GM21526 (cell line): ENCODE results near the gene EEIG1.

Experiments
- ATAC-seq: cut with Tn5 transposase; IDR thresholded peaks from one replicate; pipeline ENCODE4 v1.9.1; 2021; ENCODE audit warnings: moderate library complexity; ENCODE audit not compliant: unreplicated experiment, low FRiP score

EEIG1 gene

DNA sequence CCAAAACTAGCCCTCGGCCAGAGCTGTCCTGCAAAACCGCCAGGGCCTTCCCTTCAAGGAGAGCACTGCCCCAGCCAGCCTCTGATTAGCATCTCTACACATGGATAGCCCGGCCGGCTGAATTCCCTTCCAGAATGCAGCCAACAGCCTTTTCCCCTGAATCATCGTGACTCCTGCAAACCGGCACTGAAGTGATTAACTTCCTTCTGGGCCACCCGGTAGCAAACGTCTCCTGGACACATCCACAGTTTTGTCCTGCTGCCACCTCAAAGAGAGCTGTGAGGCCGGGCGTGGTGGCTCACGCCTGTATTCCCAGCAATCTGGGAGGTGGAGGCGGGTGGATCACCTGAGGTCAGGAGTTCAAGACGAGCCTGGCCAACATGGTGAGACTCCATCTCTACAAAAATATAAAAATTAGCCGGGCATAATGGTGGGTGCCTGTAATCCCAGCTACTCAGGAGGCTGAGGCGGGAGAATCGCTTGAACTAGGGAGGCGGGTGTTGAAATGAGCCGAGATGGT, 21.1 kb upstream of the EEIG1 start:
- no peak for ATAC-seq

GRCh38 chr9:128001151-128001778, 20.5 kb upstream of the EEIG1 start:
- ATAC-seq, result no peak

DNA sequence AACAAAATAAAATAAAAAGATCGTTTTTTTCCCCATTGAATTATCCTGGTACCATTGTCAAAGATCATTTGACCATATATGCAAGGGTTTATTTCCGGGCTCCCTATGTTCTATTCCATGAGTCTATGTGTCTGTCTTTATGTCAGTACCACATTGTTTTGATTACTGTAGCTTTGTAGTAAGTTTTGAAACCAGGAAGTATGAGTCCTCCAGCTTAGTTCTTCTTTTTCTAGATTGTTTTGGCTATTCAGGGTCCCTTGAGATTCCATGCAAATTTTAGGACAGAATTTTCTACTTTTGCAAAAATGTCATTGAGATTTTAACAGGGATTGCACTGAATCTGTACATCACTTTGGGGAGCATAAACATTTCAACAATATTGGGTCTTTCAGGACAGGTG, 18.7 kb upstream of the EEIG1 start:
- ATAC-seq, result no peak

DNA sequence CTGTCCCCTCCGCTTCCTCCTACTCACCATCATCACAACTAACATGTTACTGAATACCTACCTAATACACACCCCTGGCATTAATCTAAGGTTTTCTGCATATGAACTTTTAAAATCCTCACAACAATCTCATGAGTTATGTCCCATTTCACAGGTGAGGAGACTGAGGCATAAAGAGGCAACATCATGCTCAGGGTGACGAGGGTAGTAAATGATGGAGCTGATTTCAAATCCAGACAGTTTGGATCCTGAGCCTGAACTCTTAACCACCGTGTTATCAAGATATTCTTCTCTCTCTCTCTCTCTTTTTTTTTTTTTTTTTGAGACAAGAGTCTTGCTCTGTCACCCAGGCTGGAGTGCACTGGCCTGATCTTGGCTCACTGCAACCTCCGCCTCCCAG, 12.9 kb upstream of the EEIG1 start:
- no peak for ATAC-seq

- ATAC-seq, result no peak
These were observed 11.0 kb upstream of the EEIG1 start for GRCh38 chr9:127991757-127992274.

DNA sequence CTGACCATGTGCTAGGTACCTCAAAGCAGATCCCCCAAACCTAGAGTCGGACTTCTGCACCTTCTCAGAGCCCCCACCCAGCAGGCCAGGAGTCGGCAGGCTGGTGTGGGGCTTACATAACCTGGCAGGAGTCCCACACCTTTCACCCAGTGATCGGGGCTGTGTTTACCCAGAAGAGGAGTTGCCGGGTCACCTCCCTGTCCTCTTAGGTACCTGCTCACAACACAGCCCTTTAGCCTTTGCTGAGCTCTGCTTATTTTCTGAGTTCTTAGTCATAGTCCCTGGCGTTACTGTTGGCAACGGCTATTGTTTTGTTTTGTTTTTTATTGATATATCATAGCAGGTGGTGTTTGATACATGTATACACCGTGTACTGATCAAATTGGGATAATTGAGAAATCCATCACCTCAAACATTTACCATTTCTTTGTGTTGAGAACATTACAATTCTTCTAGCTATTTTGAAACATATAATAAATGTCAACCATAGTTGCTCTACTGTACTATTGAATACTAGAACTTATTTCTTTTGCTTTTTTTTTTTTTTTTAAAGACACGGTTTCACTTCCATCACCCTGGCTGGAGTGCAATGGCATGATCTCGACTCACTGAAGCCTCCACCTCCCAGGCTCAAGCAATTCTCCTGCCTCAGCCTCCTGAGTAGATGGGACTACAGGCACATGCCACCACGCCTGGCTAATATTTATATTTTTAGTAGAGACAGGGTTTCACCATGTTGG, 10.4 kb upstream of the EEIG1 start:
- no peak for ATAC-seq

DNA sequence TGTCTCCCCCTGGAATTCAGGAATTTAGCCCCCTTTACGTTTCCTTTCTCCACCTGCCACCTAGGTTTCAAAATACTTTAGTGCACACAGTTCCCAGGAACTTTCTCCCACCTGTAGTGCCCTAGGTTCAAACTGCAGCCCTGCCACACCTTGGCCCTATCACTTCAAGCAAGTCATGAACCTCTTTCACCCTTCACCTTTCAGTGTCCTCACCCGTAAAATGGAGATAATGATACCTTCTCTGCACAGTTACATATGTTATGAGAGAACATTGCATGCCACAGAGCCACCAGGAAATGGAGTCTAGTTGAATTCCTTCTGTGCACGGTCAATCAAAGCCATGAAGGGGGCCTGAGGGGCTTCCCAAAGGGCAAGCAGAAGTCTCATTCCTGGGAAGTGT, 9.8 kb upstream of the EEIG1 start:
- no peak for ATAC-seq

DNA sequence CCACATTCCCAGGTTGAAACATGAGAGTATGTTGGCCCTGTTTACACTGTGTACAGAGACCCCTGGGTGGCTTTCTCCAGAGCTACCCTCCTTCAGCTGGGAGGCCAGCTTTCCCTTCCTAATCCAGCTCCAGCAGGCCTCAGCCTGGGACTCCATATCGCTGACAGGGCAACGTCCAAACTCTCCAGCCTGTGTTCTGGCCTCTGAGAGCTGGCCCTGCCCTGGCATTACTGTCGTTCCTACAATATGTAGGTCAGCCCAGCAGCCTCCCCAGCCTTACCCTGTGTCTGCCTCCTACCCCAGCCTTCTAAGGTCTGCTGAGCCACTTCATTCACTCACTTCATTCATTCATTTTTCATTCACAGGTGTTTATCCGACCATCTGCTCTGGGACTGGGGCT, 8.3 kb upstream of the EEIG1 start:
- no peak for ATAC-seq

- ATAC-seq, result no peak
These were observed 6.4 kb upstream of the EEIG1 start for GRCh38 chr9:127987103-127987614.

DNA sequence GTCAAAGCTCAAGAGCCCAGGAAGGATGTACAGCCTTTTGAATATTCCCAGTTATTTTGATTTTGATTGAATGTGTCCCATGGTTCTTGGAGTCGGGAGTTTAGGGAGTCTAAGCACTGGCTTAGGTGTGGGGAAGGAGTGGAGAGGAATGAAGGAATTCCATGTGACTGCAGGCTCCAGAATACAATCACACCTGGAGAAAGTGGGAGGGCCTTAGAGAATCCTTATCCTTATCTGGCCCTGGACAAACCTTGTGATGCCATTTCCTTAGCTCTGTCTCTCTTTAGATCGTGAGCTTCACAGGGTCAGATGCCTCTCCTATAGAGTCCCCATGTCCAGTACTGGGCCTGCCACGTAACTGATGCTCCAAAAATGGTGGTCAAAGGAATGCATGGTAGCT, 4.2 kb upstream of the EEIG1 start:
- ATAC-seq, result no peak

DNA sequence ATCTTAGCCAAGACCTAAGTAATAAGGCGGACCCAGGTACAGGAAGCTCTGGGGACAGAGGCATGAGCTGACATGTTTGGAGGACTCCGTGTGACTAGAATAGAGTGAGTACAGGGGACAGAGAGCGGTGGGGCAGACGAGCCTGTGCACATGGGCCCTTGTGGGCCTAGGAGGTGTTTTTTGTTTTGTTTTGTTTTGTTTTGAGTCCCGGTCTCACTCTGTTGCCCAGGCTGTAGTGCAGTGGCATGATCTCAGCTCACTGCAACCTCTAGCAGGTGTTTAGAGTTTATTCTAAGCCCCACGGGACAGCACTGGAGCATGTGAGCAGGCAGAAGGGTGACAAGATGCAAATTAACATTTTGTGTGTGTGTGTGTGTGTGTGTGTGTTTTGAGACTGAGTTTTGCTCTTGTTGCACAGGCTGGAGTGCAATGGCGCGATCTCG, 3.1 kb upstream of the EEIG1 start:
- ATAC-seq, result peak; percentile 31

DNA sequence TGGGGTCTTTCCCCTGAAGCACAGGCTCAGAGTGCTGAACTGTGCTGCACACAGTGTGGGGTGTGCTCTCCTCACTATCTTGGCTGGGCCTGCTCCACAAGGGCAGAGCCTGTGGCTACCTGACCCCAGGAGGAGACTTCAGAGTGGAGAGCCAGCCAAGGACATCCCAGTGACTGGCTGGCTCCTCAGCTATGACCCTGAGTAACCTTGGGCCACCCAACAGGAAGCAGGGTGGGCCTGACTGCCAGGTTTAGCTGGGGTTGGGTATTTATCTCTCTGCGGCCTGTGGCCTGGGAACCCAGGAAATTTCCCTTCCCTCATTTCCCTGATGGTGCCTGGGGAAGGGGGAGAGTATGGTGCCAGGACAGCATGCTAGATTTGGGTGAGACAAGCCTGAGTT, 2.1 kb upstream of the EEIG1 start:
- ATAC-seq, result no peak

DNA sequence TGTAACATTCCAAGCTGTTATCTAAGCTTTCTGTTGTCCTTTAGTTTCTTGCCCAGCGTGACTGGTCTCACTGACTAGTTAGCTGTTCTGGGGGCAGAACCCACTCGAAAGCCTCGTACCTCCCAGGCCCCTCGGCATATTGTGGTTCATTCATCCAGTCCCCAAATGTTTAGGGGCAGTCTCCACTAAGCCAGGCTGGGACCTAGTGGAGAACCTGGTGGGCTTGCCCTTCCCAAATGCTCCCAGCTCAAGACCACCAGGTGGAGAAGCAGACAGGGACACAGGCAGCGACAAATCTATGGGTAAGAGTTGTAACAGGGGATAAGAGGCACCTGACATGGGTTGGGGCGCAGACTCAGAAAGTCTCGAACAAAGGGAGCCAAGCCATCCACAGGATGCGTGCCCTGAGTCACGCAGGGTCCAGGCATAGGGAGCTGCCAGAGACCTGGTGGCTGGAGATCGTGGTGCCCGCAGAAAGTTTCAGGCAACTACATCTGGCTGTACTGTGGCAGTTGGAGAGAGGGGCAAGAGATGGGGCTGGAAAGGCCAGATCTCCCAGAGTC, 851 bp upstream of the EEIG1 start:
- ATAC-seq, result no peak

- ATAC-seq, result peak; percentile 5
These were observed 606 bp downstream of the EEIG1 start for GRCh38 chr9:127980060-127980705.

- ATAC-seq, result no peak
These were observed 1.3 kb downstream of the EEIG1 start for GRCh38 chr9:127979333-127980059.

- no peak for ATAC-seq
These were observed 1.8 kb downstream of the EEIG1 start for GRCh38 chr9:127979015-127979332.

DNA sequence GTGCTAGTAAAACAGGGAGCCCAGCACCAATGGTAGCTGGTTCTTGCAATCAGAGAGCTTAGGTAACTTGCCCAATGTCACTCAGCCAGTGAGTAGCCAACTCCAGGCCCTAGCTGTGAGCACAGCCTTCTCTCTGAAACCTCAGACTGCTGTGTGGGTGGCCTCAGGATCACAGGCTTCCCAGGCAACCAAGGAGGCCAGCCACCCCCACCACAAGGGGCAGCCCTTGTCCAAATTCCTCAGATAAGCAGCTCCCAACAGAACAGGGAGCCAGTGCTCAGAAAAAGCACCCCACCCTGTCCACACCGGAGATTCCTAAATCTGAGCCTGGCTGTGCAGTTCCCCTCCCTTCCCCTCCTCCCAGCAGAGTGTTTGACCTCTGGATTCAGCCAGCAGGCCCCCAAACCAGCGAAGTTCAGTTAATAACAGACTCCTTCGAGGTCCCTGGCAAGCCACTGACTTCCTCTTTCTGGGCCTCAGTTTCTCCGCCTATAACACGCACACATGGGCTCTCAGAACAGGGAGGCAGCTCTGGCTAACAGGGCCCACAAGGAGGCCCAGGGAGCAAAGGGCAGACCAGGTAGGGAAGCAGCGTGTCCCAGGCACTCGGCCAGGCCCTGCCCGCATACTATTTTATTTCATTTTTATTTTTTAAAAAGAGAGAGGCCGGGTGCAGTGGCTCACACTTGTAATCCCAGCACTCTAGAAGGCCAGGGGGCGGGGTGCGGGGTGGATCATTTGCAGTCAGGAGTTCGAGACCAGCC, 2.7 kb downstream of the EEIG1 start:
- no peak for ATAC-seq

DNA sequence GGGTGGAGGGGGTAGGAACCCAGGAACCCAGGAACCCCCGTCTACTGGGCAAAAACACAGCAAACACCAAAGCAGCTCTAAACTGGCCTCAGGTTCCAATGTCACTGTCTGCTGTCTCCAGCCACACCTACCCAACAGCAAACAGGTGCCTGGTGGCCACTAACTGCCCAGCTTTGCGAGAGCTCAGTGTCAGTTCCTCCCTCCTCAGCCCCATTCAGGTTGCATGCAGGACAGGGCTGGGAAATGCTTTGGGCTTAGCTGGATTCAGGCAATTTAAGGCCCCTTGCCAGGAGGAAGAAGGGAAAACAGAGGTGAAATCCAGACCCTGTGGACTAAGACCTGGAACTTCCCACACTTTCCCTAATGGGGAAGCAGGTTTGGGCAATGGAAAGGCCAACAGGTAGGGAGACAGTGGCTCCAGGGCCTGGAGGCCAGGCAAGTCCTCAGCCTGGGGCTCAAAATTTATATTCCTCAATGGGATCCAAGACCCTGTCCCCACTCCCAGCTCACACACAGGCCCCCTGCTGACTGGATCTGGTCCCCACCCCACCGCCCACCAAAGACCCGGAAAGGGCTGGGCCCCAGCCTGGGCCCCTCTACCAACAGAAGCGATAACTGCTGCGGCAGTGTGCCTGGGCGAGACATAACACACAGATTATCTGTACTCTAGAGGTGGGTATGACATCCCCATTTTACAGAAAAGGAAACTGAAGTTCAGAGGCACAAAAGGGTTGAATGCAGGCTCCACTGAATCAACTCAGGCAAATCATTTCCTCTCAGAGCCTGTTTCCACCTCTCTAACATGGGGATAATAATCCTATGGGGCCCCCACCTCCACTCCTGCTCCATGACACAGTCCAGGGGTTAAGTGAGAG, 3.5 kb downstream of the EEIG1 start:
- ATAC-seq, result no peak

GRCh38 chr9:127976498-127976897, 4.3 kb downstream of the EEIG1 start:
- no peak for ATAC-seq
